NAMALWA (cell line): ENCODE results near the gene ACP7.

Experiments used
- DNase-seq: peaks from one replicate; pipeline ENCODE4 v3.0.0-alpha.2; 2015; ENCODE audit warnings: low spot score

ACP7 gene

GRCh38 chr19:39150235-39150634 lies 66.1 kb downstream of the ACP7 start:
- no peak for DNase-seq

GRCh38 chr19:39150807-39151600 lies 66.8 kb downstream of the ACP7 start:
- no peak for DNase-seq

GRCh38 chr19:39152066-39152465 lies 67.9 kb downstream of the ACP7 start:
- DNase-seq, result no peak

GRCh38 chr19:39154100-39154628 lies 70.0 kb downstream of the ACP7 start:
- DNase-seq, result no peak

- no peak for DNase-seq
Measured at GRCh38 chr19:39154629-39155100, 70.5 kb downstream of the ACP7 start.

- DNase-seq, result no peak
Measured at GRCh38 chr19:39155114-39155700, 71.0 kb downstream of the ACP7 start.

- DNase-seq, result no peak
Measured at GRCh38 chr19:39155741-39156140, 71.6 kb downstream of the ACP7 start.

GRCh38 chr19:39156326-39157230 lies 72.4 kb downstream of the ACP7 start:
- no peak for DNase-seq

- no peak for DNase-seq
Measured at GRCh38 chr19:39157275-39157996, 73.3 kb downstream of the ACP7 start.

GRCh38 chr19:39157997-39158389 lies 73.8 kb downstream of the ACP7 start:
- no peak for DNase-seq

GRCh38 chr19:39158646-39159260 lies 74.6 kb downstream of the ACP7 start:
- DNase-seq, result no peak

GRCh38 chr19:39160523-39160861 lies 76.3 kb downstream of the ACP7 start:
- no peak for DNase-seq
